HepG2 (cell line): ENCODE data around the gene ULK4. TPM values are rescaled to one million over a fixed set of nuclear protein-coding genes. Genes with fewer than 3 reads are reported as not detected.

Experiments
- ATAC-seq: fragments of 200-7000 bp; cut with Tn5 transposase; 3 replicates; pipeline ENCODE4 v1.9.1; 2020; ENCODE audit warnings: mild to moderate bottlenecking, moderate library complexity
- BruUV-seq: library from RNA; stranded (reverse); fragments of 400-500 nt; replicated peaks from 2 replicates; lab custom pipeline; 2021; lab: Mats Ljungman, UMichigan
- CTCF ChIA-PET: fragments of 300-600 bp; formaldehyde crosslinking; extraction: SDS; loops from one replicate; lab custom pipeline; 2021; ENCODE audit warnings: low total read pairs, inconsistent platforms, low intra/inter-chr PET ratio; lab: Yijun Ruan, JAX
- POLR2A ChIA-PET: fragments of 350-600 bp; sonication (Branson Sonifier 250); formaldehyde crosslinking; loops from one replicate; lab custom pipeline; 2020; ENCODE audit warnings: antibody characterized with exemption, inconsistent platforms; lab: Yijun Ruan, JAX
- DNase-seq: peaks from one replicate; pipeline ENCODE4 v3.0.0-alpha.2; 2015; ENCODE audit warnings: low spot score
- FAIRE-seq: peaks from 3 replicates; lab custom pipeline; 2011; peaks lifted over from hg19 to GRCh38; lab: Jason Lieb, UNC
- H2AFZ ChIP-seq: one replicate; pipeline ENCODE4 v1.6.1; 2011; ENCODE audit warnings: low read length, inconsistent platforms
- H3K27ac ChIP-seq: fragments of 300-600 bp; 3 replicates; pipeline ENCODE4 v1.8.0; 2011; ENCODE audit warnings: mixed run types, mild to moderate bottlenecking, mixed read lengths, low read length, inconsistent platforms; ENCODE audit not compliant: insufficient read depth; ENCODE audit errors: extremely low read length
- H3K27me3 ChIP-seq, 2 experiments: fragments of 200-600 bp in 1 of 2; 2 replicates in 1 of 2; 3 replicates in 1 of 2; pipeline versions ENCODE4 v1.6.0 to v1.8.0; 2011; ENCODE audit warnings: low read length in 2 of 2, mild to moderate bottlenecking in 2 of 2, moderate library complexity in 2 of 2, inconsistent platforms in 1 of 2; ENCODE audit not compliant: insufficient read depth in 2 of 2, control insufficient read depth in 1 of 2
- H3K36me3 ChIP-seq, 2 experiments: fragments of 200-600 bp in 1 of 2; replicated peaks in 1 of 2; 2 replicates in 1 of 2; 3 replicates in 1 of 2; pipeline versions ENCODE4 v1.5.1 to v1.8.0; 2011; ENCODE audit warnings: low read length in 2 of 2, inconsistent platforms in 1 of 2; ENCODE audit not compliant: insufficient read depth in 2 of 2, control insufficient read depth in 1 of 2
- H3K4me1 ChIP-seq: 2 replicates; pipeline ENCODE4 v1.5.1; 2012; ENCODE audit warnings: low read length, inconsistent platforms; ENCODE audit not compliant: insufficient read depth
- H3K4me2 ChIP-seq: 2 replicates; pipeline ENCODE4 v1.6.0; 2011; ENCODE audit warnings: low read depth, low read length, inconsistent platforms
- H3K4me3 ChIP-seq, 3 experiments: fragments of 200-600 bp in 1 of 3; sonication (generic), shearing (Covaris generic) in 1 of 3; replicated peaks in 1 of 3; 2 replicates each; pipeline ENCODE4 v1.5.1; 2011 to 2016; ENCODE audit warnings: low read length in 3 of 3, inconsistent platforms in 2 of 3, low read depth in 2 of 3, mild to moderate bottlenecking in 2 of 3, control low read depth in 1 of 3, mixed read lengths in 1 of 3; ENCODE audit not compliant: insufficient read depth in 1 of 3
- H3K79me2 ChIP-seq: one replicate; pipeline ENCODE4 v1.6.1; 2011; ENCODE audit warnings: low read length, inconsistent platforms; ENCODE audit not compliant: insufficient read depth
- H3K9ac ChIP-seq: 2 replicates; pipeline ENCODE4 v1.6.0; 2011; ENCODE audit warnings: mild to moderate bottlenecking, low read depth, low read length, inconsistent platforms; ENCODE audit not compliant: insufficient read depth
- H3K9me3 ChIP-seq: 2 replicates; pipeline ENCODE4 v1.5.1; 2012; ENCODE audit warnings: mild to moderate bottlenecking, low read length
- H4K20me1 ChIP-seq: 2 replicates; pipeline ENCODE4 v1.6.0; 2011; ENCODE audit warnings: inconsistent platforms, mild to moderate bottlenecking, low read length, moderate library complexity; ENCODE audit not compliant: insufficient read depth
- DMTF1 ChIP-seq: sonication (generic); formaldehyde crosslinking; IDR thresholded peaks from 2 replicates; pipeline ENCODE4 v1.4.0; 2020; ENCODE audit warnings: mild to moderate bottlenecking, missing genetic modification reagents
- GABPA ChIP-seq, 2 experiments: IDR thresholded peaks; 2 replicates each; pipeline ENCODE4 v1.6.1; 2011 to 2016; ENCODE audit warnings: low read depth in 2 of 2, low read length in 1 of 2, missing biosample characterization in 1 of 2, missing genetic modification characterization in 1 of 2
- GMEB2 ChIP-seq: IDR thresholded peaks from 2 replicates; pipeline ENCODE4 v1.6.1; 2016; ENCODE audit warnings: missing biosample characterization, missing genetic modification reagents, low read depth
- LBX2 ChIP-seq: sonication (generic); formaldehyde crosslinking; IDR thresholded peaks from 2 replicates; pipeline ENCODE4 v1.5.0; 2020; ENCODE audit warnings: missing genetic modification reagents, mild to moderate bottlenecking, borderline replicate concordance
- MIER2 ChIP-seq: IDR thresholded peaks from 2 replicates; pipeline ENCODE4 v1.6.1; 2016; ENCODE audit warnings: missing biosample characterization, missing genetic modification reagents
- NFIB ChIP-seq: sonication (generic); formaldehyde crosslinking; IDR thresholded peaks from 2 replicates; pipeline ENCODE4 v1.9.0; 2021; ENCODE audit warnings: missing genetic modification reagents, mild to moderate bottlenecking, borderline replicate concordance
- NR2F2 ChIP-seq: IDR thresholded peaks from 2 replicates; pipeline ENCODE4 v1.6.1; 2012; ENCODE audit warnings: low read depth, inconsistent platforms, borderline replicate concordance
- POLR2AphosphoS2 ChIP-seq: IDR thresholded peaks from 2 replicates; pipeline ENCODE4 v1.6.1; 2011; ENCODE audit warnings: low read depth, low read length, improper control_type of control experiment
- PREB ChIP-seq: sonication (generic); formaldehyde crosslinking; IDR thresholded peaks from 2 replicates; pipeline ENCODE4 v1.4.0; 2020; ENCODE audit warnings: missing genetic modification reagents
- TAF1 ChIP-seq: sonication (generic); formaldehyde crosslinking; IDR thresholded peaks from 2 replicates; pipeline ENCODE4 v1.4.0; 2020; ENCODE audit warnings: missing genetic modification reagents
- YY1 ChIP-seq: IDR thresholded peaks from 2 replicates; pipeline ENCODE4 v1.6.1; 2011; ENCODE audit warnings: low read length, low read depth, moderate library complexity, mild to moderate bottlenecking; ENCODE audit not compliant: insufficient read depth, insufficient replicate concordance
- ZNF33A ChIP-seq: sonication (generic); formaldehyde crosslinking; IDR thresholded peaks from 2 replicates; pipeline ENCODE4 v1.5.1; 2020; ENCODE audit warnings: missing genetic modification reagents, mild to moderate bottlenecking, moderate library complexity, borderline replicate concordance
- ZNF510 ChIP-seq: sonication (generic); formaldehyde crosslinking; IDR thresholded peaks from 2 replicates; pipeline ENCODE4 v1.4.0; 2020; ENCODE audit warnings: low read depth, mild to moderate bottlenecking, missing genetic modification reagents
- ZNF564 ChIP-seq: sonication (generic); formaldehyde crosslinking; IDR thresholded peaks from 2 replicates; pipeline ENCODE4 v1.8.1; 2023; ENCODE audit warnings: mild to moderate bottlenecking, missing genetic modification reagents
- ZNF580 ChIP-seq: IDR thresholded peaks from 2 replicates; pipeline ENCODE4 v1.6.1; 2016; ENCODE audit warnings: low read depth, borderline replicate concordance
- ZNF704 ChIP-seq: sonication (generic); formaldehyde crosslinking; IDR thresholded peaks from 2 replicates; pipeline ENCODE4 v1.8.1; 2023; ENCODE audit warnings: mild to moderate bottlenecking, inconsistent platforms, moderate library complexity, missing genetic modification reagents, borderline replicate concordance
- ZZZ3 ChIP-seq: sonication (generic); formaldehyde crosslinking; IDR thresholded peaks from 2 replicates; pipeline ENCODE4 v1.4.0; 2020; ENCODE audit warnings: missing genetic modification reagents, mild to moderate bottlenecking, borderline replicate concordance
- WGBS: methylation state at CpG from one replicate; pipeline ENCODE4 v1.1.6; 2017; ENCODE audit warnings: low lambda C conversion rate; 5-methylcytosine and 5-hydroxymethylcytosine counted together
- in situ Hi-C: cut with HindIII; loops from 2 replicates; pipeline ENCODE4 v1.10.0; 2017; ENCODE audit warnings: low pct_unique_long_range_greater_than_20kb; ENCODE audit not compliant: extremely low pct_ligation_motif_present
- intact Hi-C: fragments of 100-400 bp; cut with micrococcal nuclease; formaldehyde crosslinking; loops from one replicate; pipeline ENCODE4 v1.10.0; 2022; ENCODE audit not compliant: unreplicated experiment
- polyA plus RNA-seq, 8 experiments: library from polyadenylated mRNA; depleted of rRNA in 3 of 8; stranded (reverse) in 7 of 8; unstranded in 1 of 8; fragments of >200 nt; fragmentation: Illumina TruSeq in 4 of 8; extraction: Trizol in 4 of 8; gene quantifications; 2 replicates each; pipeline versions ENCODE4 v1.2.1 to v1.2.3, GENCODE V29; 2011 to 2016; ENCODE audit warnings: low read depth in 4 of 8, missing spikeins in 1 of 8, mixed read lengths in 1 of 8; ENCODE audit not compliant: insufficient read depth in 1 of 8
- total RNA-seq, 5 experiments: library from RNA; depleted of rRNA; stranded (reverse); fragments of >200 nt; fragmentation: Illumina TruSeq; extraction: Trizol; gene quantifications; 2 replicates each; pipeline ENCODE4 v1.2.3, GENCODE V29; 2016; ENCODE audit warnings: low read depth in 1 of 5

Gene ULK4
- total and polyA plus RNA-seq, 2 of the 13 experiments (the other 11 are each of a cell fraction or from before 2014, with no cell fraction given): 6.7 to 11.8 TPM

GRCh38 chr3:41673650-41674049 is 288.3 kb downstream of the ULK4 start:
- in situ Hi-C loops: no loop called here
- Histone ChIP-seq H3K27ac (no peak overlapping the region), H3K9me3 (0 out of 2 replicates have a peak, but pooled peaks cover 4% of the 10 kb centered on the region), H3K4me1 (no peaks in the 10 kb centered on the region), H4K20me1 (no peaks in the 10 kb centered on the region), H3K4me3 (no peak overlapping the region), H3K4me2 (no peak overlapping the region), H3K36me3 (no peaks in the 10 kb centered on the region)
- 88% methylated on average over 2 of the region's 2 CpGs for WGBS
- POLR2A ChIA-PET: no interaction called here
- FAIRE-seq (no peak), ATAC-seq (no peak)
- intact Hi-C loops: no loop called here
- no peak for TF ChIP-seq ZNF704 (CRISPR knock-in tag)
- TF ChIP-seq YY1: no peak
- no peak for TF ChIP-seq MIER2 (CRISPR knock-in tag)
- TF ChIP-seq ZNF564 (CRISPR knock-in tag): no peak
- TF ChIP-seq NR2F2: no peak
- TF ChIP-seq ZZZ3 (CRISPR knock-in tag): no peak
- TF ChIP-seq NFIB (CRISPR knock-in tag): no peak
- TF ChIP-seq PREB: no peak
- TF ChIP-seq ZNF510: no peak
- TF ChIP-seq TAF1: no peak
- TF ChIP-seq ZNF33A (CRISPR knock-in tag): no peak
- TF ChIP-seq GMEB2 (CRISPR knock-in tag): no peak
- TF ChIP-seq LBX2 (CRISPR knock-in tag): no peak
- no peak for TF ChIP-seq GABPA (IDR thresholded peaks at IDR 0.05; ENCODE audit: low read depth, low read length)
- no peak for TF ChIP-seq GABPA (CRISPR knock-in tag; IDR thresholded peaks at IDR 0.05; ENCODE audit: low read depth)
- TF ChIP-seq DMTF1: no peak
- TF ChIP-seq ZNF580 (CRISPR knock-in tag): no peak
- no peak for TF ChIP-seq POLR2AphosphoS2
- TF ChIP-seq, all 625 proteins: peak for 0
- BruUV-seq: no TSS peak
- CTCF ChIA-PET: no interaction called here
- H3K9ac ChIP-seq: no peak overlapping the region
- H3K79me2 ChIP-seq: no peaks in the 10 kb centered on the region
- H2AFZ ChIP-seq: no peak overlapping the region
- DNase-seq: no peak
- H3K27me3 ChIP-seq: no peaks in the 10 kb centered on the region
